PC-3 (cell line): ENCODE data around the gene ERCC2. TPM values are rescaled to one million over a fixed set of nuclear protein-coding genes. Genes with fewer than 3 reads are reported as not detected.

Experiments used
- ATAC-seq: fragments of 200-7000 bp; cut with Tn5 transposase; 2 replicates; pipeline ENCODE4 v1.9.1; 2020; ENCODE audit warnings: mild to moderate bottlenecking, moderate library complexity
- BruUV-seq: library from RNA; stranded (reverse); fragments of 400-500 nt; replicated peaks from 2 replicates; lab custom pipeline; 2021; lab: Mats Ljungman, UMichigan
- CTCF ChIA-PET: fragments of 300-600 bp; sonication (Branson Sonifier 250); formaldehyde crosslinking; loops from one replicate; lab custom pipeline; 2022; ENCODE audit warnings: antibody characterized with exemption; lab: Charles Lee
- POLR2A ChIA-PET: fragments of 300-600 bp; sonication (Branson Sonifier 250); formaldehyde crosslinking; loops from one replicate; lab custom pipeline; 2022; ENCODE audit warnings: antibody characterized with exemption; ENCODE audit not compliant: unreplicated experiment; lab: Charles Lee
- DNase-seq: peaks from one replicate; pipeline ENCODE4 v3.0.0-alpha.2; 2015
- H2AFZ ChIP-seq: fragments of 300-600 bp; sonication (generic); 2 replicates; pipeline ENCODE4 v1.6.0; 2016; ENCODE audit warnings: antibody characterized with exemption, low read length
- H3F3A ChIP-seq: fragments of 300-600 bp; sonication (generic); one replicate; pipeline ENCODE4 v1.6.0; 2017; ENCODE audit warnings: antibody characterized with exemption, low read length, control low read depth, mild to moderate bottlenecking; ENCODE audit not compliant: unreplicated experiment
- H3K27ac ChIP-seq: fragments of 300-600 bp; sonication (generic); 2 replicates; pipeline ENCODE4 v1.5.1; 2016; ENCODE audit warnings: mild to moderate bottlenecking, low read length
- H3K27me3 ChIP-seq: fragments of 300-600 bp; sonication (generic); 2 replicates; pipeline ENCODE4 v1.6.1; 2016; ENCODE audit warnings: low read length, mixed read lengths
- H3K36me3 ChIP-seq: fragments of 300-600 bp; sonication (generic); 2 replicates; pipeline ENCODE4 v1.6.1; 2016; ENCODE audit warnings: low read depth, mixed run types, low read length, mixed read lengths
- H3K4me1 ChIP-seq: fragments of 300-600 bp; sonication (generic); 2 replicates; pipeline ENCODE4 v1.5.1; 2016; ENCODE audit warnings: low read length; ENCODE audit not compliant: insufficient read depth
- H3K4me2 ChIP-seq: fragments of 300-600 bp; sonication (generic); 2 replicates; pipeline ENCODE4 v1.6.0; 2016; ENCODE audit warnings: low read length
- H3K4me3 ChIP-seq: fragments of 300-600 bp; sonication (generic); 2 replicates; pipeline ENCODE4 v1.5.1; 2016; ENCODE audit warnings: mild to moderate bottlenecking, low read length, mixed read lengths
- H3K79me2 ChIP-seq: fragments of 300-600 bp; sonication (generic); 2 replicates; pipeline ENCODE4 v1.6.1; 2017; ENCODE audit warnings: low read length, mixed read lengths
- H3K9ac ChIP-seq: fragments of 300-600 bp; sonication (generic); 2 replicates; pipeline ENCODE4 v1.6.0; 2016; ENCODE audit warnings: mild to moderate bottlenecking, low read length
- H3K9me2 ChIP-seq: fragments of 300-600 bp; sonication (generic); replicated peaks from 2 replicates; pipeline ENCODE4 v1.6.1; 2016; ENCODE audit warnings: mixed run types, low read length, mixed read lengths
- H3K9me3 ChIP-seq: fragments of 300-600 bp; sonication (generic); 2 replicates; pipeline ENCODE4 v1.6.1; 2016; ENCODE audit warnings: low read length, mixed read lengths
- H4K20me1 ChIP-seq: fragments of 300-600 bp; sonication (generic); 2 replicates; pipeline ENCODE4 v1.6.1; 2016; ENCODE audit warnings: low read length, mixed read lengths
- EZH2 ChIP-seq: fragments of 300-600 bp; sonication (generic); IDR thresholded peaks from one replicate; pipeline ENCODE4 v1.6.1; 2017; ENCODE audit warnings: antibody characterized with exemption, mild to moderate bottlenecking, low read length; ENCODE audit not compliant: unreplicated experiment
- EZH2phosphoT487 ChIP-seq: fragments of 300-600 bp; sonication (generic); IDR thresholded peaks from 2 replicates; pipeline ENCODE4 v1.6.1; 2018; ENCODE audit warnings: mild to moderate bottlenecking, antibody characterized with exemption, low read length, borderline replicate concordance
- intact Hi-C: fragments of 100-400 bp; cut with micrococcal nuclease; formaldehyde crosslinking; loops from 2 replicates; pipeline ENCODE4 v1.9.0; 2023
- total RNA-seq: library from RNA; depleted of rRNA; stranded (reverse); fragments of >200 nt; gene quantifications from 2 replicates; pipeline ENCODE4 v1.2.3, GENCODE V29; 2014
- TF ChIP-seq, protein P1 (sequence below): fragments of 300-600 bp; sonication (generic); conservative IDR thresholded peaks from 2 replicates; pipeline ENCODE4 v1.5.1; 2017; ENCODE audit warnings: antibody characterized with exemption, low read depth, mild to moderate bottlenecking, low read length

The ERCC2 gene
- total RNA-seq, 1 experiment from 2014 or later: 48.0 TPM

DNA sequence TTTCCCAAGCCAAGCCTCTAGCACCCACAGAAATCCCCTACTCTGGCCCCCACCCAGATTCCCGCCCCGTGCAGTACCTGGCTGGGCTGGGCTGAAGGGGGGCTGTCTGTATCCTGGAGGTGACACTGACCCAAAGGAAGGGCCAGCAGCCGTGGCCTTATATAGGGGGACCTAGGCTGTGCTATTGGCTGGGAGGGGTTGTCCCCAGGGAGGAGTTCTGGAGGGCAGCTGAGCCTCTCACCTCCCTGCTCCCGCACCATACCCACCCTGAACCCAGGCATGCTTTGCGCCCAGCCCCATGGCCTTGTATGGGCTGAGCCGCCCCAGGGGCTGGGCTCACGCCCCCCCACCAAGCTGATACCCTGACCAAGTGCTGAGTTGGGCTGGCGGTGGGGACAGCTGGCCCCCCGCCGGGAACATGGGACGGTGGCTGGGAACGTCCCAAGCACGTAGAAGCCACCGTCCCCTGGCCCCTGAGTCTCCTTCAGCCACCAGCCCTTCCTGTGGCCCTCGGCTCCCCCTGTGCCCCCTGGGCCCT lies 47.6 kb downstream of the ERCC2 start, which contains the start of gene CKM:
Gene CKM (minus strand): TSS at position 132 of the 538 bp plus-strand sequence. CDS start 3,162 bp downstream, outside the sequence.
- H3K79me2 ChIP-seq: no peaks in the 10 kb centered on the region
- H4K20me1 ChIP-seq: no peaks in the 10 kb centered on the region
- TF ChIP-seq, protein P1, sequence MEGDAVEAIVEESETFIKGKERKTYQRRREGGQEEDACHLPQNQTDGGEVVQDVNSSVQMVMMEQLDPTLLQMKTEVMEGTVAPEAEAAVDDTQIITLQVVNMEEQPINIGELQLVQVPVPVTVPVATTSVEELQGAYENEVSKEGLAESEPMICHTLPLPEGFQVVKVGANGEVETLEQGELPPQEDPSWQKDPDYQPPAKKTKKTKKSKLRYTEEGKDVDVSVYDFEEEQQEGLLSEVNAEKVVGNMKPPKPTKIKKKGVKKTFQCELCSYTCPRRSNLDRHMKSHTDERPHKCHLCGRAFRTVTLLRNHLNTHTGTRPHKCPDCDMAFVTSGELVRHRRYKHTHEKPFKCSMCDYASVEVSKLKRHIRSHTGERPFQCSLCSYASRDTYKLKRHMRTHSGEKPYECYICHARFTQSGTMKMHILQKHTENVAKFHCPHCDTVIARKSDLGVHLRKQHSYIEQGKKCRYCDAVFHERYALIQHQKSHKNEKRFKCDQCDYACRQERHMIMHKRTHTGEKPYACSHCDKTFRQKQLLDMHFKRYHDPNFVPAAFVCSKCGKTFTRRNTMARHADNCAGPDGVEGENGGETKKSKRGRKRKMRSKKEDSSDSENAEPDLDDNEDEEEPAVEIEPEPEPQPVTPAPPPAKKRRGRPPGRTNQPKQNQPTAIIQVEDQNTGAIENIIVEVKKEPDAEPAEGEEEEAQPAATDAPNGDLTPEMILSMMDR: no peak
- TF ChIP-seq EZH2 (no peak), EZH2phosphoT487 (no peak)
- ChIA-PET POLR2A (no interaction called here), CTCF (no interaction called here)
- H3K27me3 ChIP-seq: no peaks in the 10 kb centered on the region
- intact Hi-C loops: no loop called here
- BruUV-seq: no TSS peak
- no peak within 1 kb of the TSS for H3K9ac ChIP-seq
- no peak within 1 kb of the TSS for H3K4me2 ChIP-seq
- H3K4me3 ChIP-seq: no peak within 1 kb of the TSS
- H3K4me1 ChIP-seq: no peaks in the 10 kb centered on the region
- DNase-seq (no peak), ATAC-seq (no peak)
- H3K9me2 ChIP-seq: no peaks in the 10 kb centered on the region
- no peak within 1 kb of the TSS for H3K27ac ChIP-seq
- no peak within 1 kb of the TSS for H2AFZ ChIP-seq
- no peaks in the 10 kb centered on the region for H3K36me3 ChIP-seq
- H3K9me3 ChIP-seq: no peaks in the 10 kb centered on the region
- H3F3A ChIP-seq: no peaks in the 10 kb centered on the region

DNA sequence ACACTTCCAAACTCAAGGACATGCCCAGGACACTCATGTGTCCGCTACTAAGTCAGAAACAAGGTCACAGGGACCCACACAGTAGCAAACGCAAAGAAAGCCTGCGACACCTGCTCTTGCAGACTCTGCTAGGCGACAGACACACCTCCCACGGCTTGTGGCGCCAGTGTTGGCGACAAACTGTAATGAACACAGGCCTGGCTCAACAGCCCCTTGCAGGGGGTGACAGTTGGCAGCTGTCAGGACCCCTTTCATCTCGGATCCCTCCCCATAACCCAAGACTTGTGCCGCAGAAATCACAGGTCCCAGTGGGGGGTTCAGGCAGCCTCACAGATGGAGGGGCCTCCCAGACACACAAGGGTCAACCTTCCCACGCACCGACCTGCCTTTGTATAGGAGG lies 48.1 kb downstream of the ERCC2 start:
- Histone ChIP-seq H3F3A (no peaks in the 10 kb centered on the region), H3K9ac (no peak overlapping the region), H3K79me2 (no peaks in the 10 kb centered on the region), H3K9me2 (no peaks in the 10 kb centered on the region), H3K27ac (no peak overlapping the region), H3K9me3 (no peaks in the 10 kb centered on the region), H3K4me3 (no peak overlapping the region), H3K4me1 (no peaks in the 10 kb centered on the region), H2AFZ (no peak overlapping the region), H3K4me2 (no peak overlapping the region), H3K27me3 (no peaks in the 10 kb centered on the region), H3K36me3 (no peaks in the 10 kb centered on the region), H4K20me1 (no peaks in the 10 kb centered on the region)
- intact Hi-C loops: no loop called here
- ChIA-PET POLR2A (no interaction called here), CTCF (no interaction called here)
- TF ChIP-seq EZH2: no peak
- TF ChIP-seq EZH2phosphoT487: no peak
- TF ChIP-seq, protein P1: no peak
- ATAC-seq: no peak
- BruUV-seq: no TSS peak
- DNase-seq: no peak

DNA sequence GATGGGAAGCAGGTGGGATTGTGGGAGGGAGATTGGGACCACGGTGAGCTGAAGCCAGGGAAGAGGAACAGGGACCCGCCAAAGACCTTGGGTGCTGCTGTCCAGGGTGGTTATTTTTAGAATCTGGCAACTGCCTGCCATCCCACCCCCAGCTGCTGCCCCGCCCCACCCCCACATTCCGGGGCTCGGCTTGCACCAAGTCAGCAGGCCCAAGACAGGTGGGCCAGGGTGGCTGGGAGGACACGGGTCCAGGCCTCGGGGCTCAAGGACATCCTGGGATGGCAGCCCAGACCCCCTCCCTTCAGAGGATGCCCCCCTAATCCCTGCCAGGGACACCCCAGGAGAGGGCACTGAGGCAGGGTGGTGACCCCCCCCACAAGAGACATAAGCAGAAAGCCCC lies 48.5 kb downstream of the ERCC2 start:
- Histone ChIP-seq H3K27me3 (no peaks in the 10 kb centered on the region), H3K4me3 (no peak overlapping the region), H3K4me2 (no peak overlapping the region), H3K9me2 (no peaks in the 10 kb centered on the region), H2AFZ (no peak overlapping the region), H3K27ac (no peak overlapping the region), H3K4me1 (no peaks in the 10 kb centered on the region), H3F3A (no peaks in the 10 kb centered on the region), H3K9me3 (no peaks in the 10 kb centered on the region), H3K9ac (no peak overlapping the region), H3K36me3 (no peaks in the 10 kb centered on the region), H3K79me2 (no peaks in the 10 kb centered on the region), H4K20me1 (no peaks in the 10 kb centered on the region)
- BruUV-seq: no TSS peak
- no peak for ATAC-seq
- POLR2A ChIA-PET: no interaction called here
- CTCF ChIA-PET: no interaction called here
- no peak for TF ChIP-seq EZH2
- TF ChIP-seq, protein P1: no peak
- TF ChIP-seq EZH2phosphoT487: no peak
- intact Hi-C loops: no loop called here
- DNase-seq: no peak
